Measurements from ENCODE around the gene PTPRN2.

The PTPRN2 gene

DNA sequence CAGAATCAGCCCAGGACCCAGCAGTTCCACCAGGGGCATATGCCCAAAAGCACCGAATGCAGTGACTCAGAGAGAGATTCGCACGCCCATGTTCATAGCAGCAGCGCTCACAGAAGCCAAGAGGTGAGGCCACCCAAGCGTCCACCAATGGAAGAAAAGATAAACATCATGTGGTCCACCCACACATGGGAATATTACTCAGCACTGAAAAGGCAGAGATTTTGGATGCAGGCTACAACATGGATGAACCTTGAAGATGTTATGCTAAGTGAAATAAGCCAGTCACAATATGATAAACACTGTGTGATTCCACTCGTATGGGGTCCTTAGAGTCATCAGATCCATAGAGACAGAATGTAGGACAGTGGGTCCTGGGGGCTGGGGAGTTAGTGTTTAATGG, 823.4 kb downstream of the PTPRN2 start:
- TF ChIP-seq, protein P1, sequence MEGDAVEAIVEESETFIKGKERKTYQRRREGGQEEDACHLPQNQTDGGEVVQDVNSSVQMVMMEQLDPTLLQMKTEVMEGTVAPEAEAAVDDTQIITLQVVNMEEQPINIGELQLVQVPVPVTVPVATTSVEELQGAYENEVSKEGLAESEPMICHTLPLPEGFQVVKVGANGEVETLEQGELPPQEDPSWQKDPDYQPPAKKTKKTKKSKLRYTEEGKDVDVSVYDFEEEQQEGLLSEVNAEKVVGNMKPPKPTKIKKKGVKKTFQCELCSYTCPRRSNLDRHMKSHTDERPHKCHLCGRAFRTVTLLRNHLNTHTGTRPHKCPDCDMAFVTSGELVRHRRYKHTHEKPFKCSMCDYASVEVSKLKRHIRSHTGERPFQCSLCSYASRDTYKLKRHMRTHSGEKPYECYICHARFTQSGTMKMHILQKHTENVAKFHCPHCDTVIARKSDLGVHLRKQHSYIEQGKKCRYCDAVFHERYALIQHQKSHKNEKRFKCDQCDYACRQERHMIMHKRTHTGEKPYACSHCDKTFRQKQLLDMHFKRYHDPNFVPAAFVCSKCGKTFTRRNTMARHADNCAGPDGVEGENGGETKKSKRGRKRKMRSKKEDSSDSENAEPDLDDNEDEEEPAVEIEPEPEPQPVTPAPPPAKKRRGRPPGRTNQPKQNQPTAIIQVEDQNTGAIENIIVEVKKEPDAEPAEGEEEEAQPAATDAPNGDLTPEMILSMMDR (IDR thresholded peaks at IDR 0.05) = no peak
- Histone ChIP-seq H2AFZ (no peak overlapping the region), H3K9ac (no peak overlapping the region), H3K9me3 (ENCODE audit: control insufficient read depth, low read length) (no peaks in the 10 kb centered on the region), H3K4me2 (ENCODE audit: low read length) (no peak overlapping the region), H3K27me3 (ENCODE audit: control insufficient read depth, insufficient read depth, low read length) (no peaks in the 10 kb centered on the region), H3K27ac (no peak overlapping the region), H3K4me3 (ENCODE audit: low read depth, low read length) (no peak overlapping the region), H3K4me1 (no peaks in the 10 kb centered on the region), H3K36me3 (ENCODE audit: control insufficient read depth, insufficient read depth, low read length) (no peaks in the 10 kb centered on the region), H3K79me2 (no peaks in the 10 kb centered on the region)

DNA sequence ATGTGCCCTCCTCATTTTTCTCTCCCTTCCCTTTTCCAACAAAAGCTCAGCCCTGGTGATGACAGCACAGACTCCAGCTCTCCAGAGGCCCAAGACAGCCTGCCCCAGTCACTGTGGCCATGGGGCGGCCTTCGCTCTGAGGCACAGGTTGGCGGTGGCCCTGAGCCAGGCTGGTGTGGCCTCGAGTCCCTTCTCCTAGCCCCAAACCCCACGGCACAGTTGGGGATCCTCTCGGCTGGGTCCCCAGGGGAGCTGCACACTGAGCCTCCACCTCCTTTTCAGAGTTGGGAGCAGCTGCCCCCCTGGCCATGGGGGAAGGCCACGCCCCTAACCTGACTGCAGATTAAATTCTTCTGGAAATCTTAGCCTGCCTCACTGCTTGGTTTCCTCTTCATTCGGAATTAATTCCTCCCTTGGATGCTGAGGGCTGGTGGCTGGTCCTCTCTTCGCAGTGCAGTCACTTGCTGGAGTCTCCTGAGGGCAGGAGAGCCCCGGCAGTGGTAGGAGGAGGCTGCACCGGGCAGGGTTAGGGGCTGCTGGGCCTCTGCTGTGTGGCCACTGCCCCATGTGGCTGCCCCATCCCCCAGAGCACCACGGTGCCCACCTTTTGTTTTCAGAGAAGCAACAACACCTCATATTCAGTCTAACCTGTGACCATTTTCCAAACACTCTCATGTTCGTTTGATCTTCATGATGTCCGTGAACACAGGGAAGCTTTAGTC, 824.2 kb downstream of the PTPRN2 start:
- Histone ChIP-seq H3K79me2 (no peaks in the 10 kb centered on the region), H3K4me1 (no peaks in the 10 kb centered on the region), H3K4me3 (ENCODE audit: low read depth, low read length) (no peak overlapping the region), H3K9me3 (ENCODE audit: control insufficient read depth, low read length) (no peaks in the 10 kb centered on the region), H3K27me3 (ENCODE audit: control insufficient read depth, insufficient read depth, low read length) (no peaks in the 10 kb centered on the region), H2AFZ (no peak overlapping the region), H3K27ac (no peak overlapping the region), H3K36me3 (ENCODE audit: control insufficient read depth, insufficient read depth, low read length) (no peaks in the 10 kb centered on the region), H3K9ac (no peak overlapping the region), H3K4me2 (ENCODE audit: low read length) (no peak overlapping the region)
- TF ChIP-seq, protein P1 (IDR thresholded peaks at IDR 0.05) = no peak

DNA sequence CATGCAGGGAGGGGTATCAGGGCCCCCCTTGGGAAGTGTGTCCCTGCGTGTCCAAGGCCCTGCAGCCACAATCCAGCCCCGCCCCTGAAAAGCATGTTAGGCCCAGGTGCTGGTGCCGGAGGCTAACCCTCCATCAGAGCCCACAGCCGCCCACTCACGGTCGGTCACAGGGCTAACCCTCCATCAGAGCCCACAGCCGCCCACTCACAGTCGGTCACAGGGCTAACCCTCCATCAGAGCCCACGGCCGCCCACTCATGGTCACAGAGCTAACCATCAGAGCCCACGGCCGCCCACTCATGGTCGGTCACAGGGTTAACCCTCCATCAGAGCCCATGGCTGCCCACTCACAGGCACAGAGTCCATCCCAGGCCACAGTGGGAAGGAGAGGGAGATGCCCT, 824.8 kb downstream of the PTPRN2 start:
- Histone ChIP-seq H2AFZ (no peak overlapping the region), H3K27ac (no peak overlapping the region), H3K9ac (no peak overlapping the region), H3K4me2 (ENCODE audit: low read length) (no peak overlapping the region), H3K9me3 (ENCODE audit: control insufficient read depth, low read length) (no peaks in the 10 kb centered on the region), H3K36me3 (ENCODE audit: control insufficient read depth, insufficient read depth, low read length) (no peaks in the 10 kb centered on the region), H3K79me2 (no peaks in the 10 kb centered on the region), H3K4me3 (ENCODE audit: low read depth, low read length) (no peak overlapping the region), H3K4me1 (no peaks in the 10 kb centered on the region), H3K27me3 (ENCODE audit: control insufficient read depth, insufficient read depth, low read length) (no peaks in the 10 kb centered on the region)
- TF ChIP-seq, protein P1 (IDR thresholded peaks at IDR 0.05) = no peak

DNA sequence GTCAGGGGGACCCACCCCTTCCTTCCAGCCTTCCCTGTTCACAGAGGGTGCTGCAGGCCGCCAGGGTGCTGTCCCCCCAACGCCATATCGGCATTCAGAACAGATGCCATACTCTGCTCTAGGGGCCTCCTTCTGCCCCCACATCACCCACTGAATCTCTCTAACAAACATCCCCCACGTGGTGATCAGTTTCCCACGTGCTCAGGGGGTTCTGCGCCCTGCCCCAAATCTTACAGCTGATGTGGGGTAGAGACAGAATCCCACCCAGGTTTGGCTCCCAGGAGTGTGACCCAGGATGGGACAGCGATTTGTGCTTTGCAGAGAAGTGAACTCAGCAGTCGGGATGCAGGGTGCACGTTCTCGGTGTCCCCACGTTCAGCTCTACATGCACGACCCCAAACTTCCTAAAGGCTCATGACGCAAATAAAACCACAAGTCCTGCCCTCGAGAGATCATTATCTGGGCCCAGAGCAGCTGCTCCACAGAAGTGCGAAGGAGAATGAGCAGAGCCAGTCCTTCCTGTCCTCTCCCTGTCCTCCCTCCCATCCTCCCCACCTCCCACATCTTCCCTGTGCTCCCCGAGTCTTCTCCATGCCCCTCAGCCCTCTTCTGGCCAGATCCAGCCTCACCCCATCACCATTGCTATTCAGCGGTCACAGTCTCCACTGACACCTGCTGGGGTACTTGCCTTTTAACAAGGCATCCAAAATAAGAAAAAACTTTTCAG, 827.5 kb downstream of the PTPRN2 start:
- Histone ChIP-seq H3K4me1 (no peaks in the 10 kb centered on the region), H3K27ac (no peak overlapping the region), H3K9ac (no peak overlapping the region), H3K79me2 (no peaks in the 10 kb centered on the region), H3K4me2 (ENCODE audit: low read length) (no peak overlapping the region), H3K9me3 (ENCODE audit: control insufficient read depth, low read length) (no peaks in the 10 kb centered on the region), H3K27me3 (ENCODE audit: control insufficient read depth, insufficient read depth, low read length) (no peaks in the 10 kb centered on the region), H3K4me3 (ENCODE audit: low read depth, low read length) (no peak overlapping the region), H2AFZ (no peak overlapping the region), H3K36me3 (ENCODE audit: control insufficient read depth, insufficient read depth, low read length) (no peaks in the 10 kb centered on the region)
- TF ChIP-seq, protein P1 (IDR thresholded peaks at IDR 0.05) = no peak

Measured in parathyroid adenoma (tissue), 2 donors.